Measurements from ENCODE around the gene IL12B.

The IL12B gene

DNA sequence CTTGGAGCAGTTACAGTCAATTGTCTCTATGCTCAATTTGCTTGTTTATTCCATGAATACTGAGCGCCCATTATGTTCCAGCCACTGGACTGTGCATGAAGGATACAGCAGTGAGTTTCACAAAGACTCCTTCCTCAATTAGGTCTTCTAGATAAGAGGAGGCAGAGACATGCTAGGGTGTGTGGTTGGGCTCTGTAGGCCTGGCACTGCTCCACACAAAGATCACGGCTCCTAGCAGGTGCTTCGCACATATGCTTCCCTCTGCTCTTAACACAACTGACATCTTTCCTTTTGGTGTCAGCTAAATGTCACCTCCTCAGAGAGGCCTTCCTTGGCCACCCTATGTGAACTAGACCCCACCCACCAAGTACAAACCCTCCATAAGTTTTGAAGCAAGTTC is 10.9 kb downstream of the IL12B start:
- in situ Hi-C loops (cut with MboI; ENCODE audit: low sequenced_read_pairs, unreplicated experiment), result loop anchor here (5.0 kb wide), 1 partner anchor 167 kb away; no protein-coding TSS in a partner anchor
- TF ChIP-seq, protein P1, sequence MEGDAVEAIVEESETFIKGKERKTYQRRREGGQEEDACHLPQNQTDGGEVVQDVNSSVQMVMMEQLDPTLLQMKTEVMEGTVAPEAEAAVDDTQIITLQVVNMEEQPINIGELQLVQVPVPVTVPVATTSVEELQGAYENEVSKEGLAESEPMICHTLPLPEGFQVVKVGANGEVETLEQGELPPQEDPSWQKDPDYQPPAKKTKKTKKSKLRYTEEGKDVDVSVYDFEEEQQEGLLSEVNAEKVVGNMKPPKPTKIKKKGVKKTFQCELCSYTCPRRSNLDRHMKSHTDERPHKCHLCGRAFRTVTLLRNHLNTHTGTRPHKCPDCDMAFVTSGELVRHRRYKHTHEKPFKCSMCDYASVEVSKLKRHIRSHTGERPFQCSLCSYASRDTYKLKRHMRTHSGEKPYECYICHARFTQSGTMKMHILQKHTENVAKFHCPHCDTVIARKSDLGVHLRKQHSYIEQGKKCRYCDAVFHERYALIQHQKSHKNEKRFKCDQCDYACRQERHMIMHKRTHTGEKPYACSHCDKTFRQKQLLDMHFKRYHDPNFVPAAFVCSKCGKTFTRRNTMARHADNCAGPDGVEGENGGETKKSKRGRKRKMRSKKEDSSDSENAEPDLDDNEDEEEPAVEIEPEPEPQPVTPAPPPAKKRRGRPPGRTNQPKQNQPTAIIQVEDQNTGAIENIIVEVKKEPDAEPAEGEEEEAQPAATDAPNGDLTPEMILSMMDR (IDR thresholded peaks at IDR 0.05; ENCODE audit: borderline replicate concordance, control extremely low read depth, extremely low read depth, insufficient read depth, missing control alignments), result no peak

DNA sequence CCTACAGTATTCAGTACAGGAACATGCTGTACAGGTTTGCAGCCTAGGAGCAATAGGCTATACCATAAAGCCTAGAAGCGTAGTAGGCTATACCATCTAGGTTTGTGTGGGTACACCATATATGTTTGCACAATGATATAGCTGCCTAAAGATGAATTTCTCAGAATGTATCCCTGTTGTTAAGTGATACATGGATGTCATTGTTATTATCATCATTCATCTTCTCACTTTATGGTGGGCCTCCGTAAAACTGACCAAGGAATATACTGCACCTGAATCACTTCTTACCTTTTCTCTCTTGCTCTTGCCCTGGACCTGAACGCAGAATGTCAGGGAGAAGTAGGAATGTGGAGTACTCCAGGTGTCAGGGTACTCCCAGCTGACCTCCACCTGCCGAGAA is 11.8 kb downstream of the IL12B start:
- in situ Hi-C loops (cut with MboI; ENCODE audit: low sequenced_read_pairs, unreplicated experiment), result loop anchor here (5.0 kb wide), 1 partner anchor 166 kb away; no protein-coding TSS in a partner anchor
- no peak for DNase-seq (ENCODE audit: low spot score)
- TF ChIP-seq, protein P1 (IDR thresholded peaks at IDR 0.05; ENCODE audit: borderline replicate concordance, control extremely low read depth, extremely low read depth, insufficient read depth, missing control alignments), result no peak

More for the DNA sequence above, 10.9 kb downstream of the IL12B start:
- no peak for DNase-seq (ENCODE audit: low spot score)

DNA sequence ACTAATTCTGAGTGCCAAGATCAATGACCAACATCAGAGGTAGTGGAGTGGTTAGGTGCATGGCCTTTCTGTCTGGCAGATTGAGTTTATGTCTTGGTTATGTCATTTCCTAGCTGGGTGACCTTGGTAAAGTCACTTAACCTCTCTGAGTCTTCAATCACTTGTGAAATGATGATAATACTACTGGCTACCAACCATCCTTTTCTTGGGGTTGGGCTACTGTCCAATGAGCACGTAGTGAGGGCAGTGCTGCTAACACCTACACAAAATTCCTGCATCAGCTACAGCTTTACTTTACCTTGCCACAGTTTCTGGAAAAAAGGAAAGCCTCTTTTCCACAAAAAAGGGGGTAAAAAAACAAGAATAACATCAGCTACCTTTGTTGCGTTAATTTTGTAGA is 12.4 kb downstream of the IL12B start:
- in situ Hi-C loops (cut with MboI; ENCODE audit: low sequenced_read_pairs, unreplicated experiment), result loop anchor here (5.0 kb wide), 1 partner anchor 166 kb away; no protein-coding TSS in a partner anchor
- no peak for DNase-seq (ENCODE audit: low spot score)
- TF ChIP-seq, protein P1 (IDR thresholded peaks at IDR 0.05; ENCODE audit: borderline replicate concordance, control extremely low read depth, extremely low read depth, insufficient read depth, missing control alignments), result no peak

DNA sequence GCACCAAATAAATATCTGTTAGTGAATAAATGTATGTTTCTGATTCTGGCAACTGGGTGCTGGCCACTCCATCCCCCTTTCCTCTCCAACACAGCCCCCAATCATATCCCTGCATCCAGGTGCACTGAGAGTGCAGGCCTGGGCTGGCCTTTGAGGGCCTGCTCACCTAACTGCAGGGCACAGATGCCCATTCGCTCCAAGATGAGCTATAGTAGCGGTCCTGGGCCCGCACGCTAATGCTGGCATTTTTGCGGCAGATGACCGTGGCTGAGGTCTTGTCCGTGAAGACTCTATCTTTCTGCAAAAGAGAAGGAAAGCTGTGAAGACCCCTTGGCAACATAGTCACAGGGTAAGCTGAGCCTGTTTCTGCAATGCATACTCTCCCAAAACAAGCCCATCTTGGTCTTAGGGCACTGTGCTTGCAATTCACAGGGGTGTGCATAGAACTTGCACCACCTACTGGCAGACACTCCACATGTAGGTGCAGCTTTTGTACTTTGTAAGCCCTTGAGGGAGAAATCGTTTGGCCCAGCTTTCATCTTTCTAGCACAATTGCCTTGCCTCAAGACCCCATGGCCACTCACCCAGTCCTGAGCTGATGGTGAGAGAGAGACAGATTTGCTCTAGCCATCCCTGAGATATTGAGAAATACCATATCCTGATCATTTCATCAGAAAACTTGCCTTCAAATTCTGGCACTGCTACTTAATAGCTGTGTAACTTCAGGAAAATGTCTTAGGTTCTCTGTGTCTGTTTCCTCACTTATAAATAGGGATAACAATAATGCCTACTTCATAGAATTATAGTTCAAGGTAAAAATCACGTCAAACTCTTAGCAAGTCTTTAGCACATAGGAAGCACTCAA is 13.5 kb downstream of the IL12B start:
- in situ Hi-C loops (cut with MboI; ENCODE audit: low sequenced_read_pairs, unreplicated experiment), result loop anchor here (5.0 kb wide), 1 partner anchor 164 kb away; no protein-coding TSS in a partner anchor
- DNase-seq (ENCODE audit: low spot score), result peak; percentile 51
- TF ChIP-seq, protein P1 (IDR thresholded peaks at IDR 0.05; ENCODE audit: borderline replicate concordance, control extremely low read depth, extremely low read depth, insufficient read depth, missing control alignments), result peak; percentile 61

DNA sequence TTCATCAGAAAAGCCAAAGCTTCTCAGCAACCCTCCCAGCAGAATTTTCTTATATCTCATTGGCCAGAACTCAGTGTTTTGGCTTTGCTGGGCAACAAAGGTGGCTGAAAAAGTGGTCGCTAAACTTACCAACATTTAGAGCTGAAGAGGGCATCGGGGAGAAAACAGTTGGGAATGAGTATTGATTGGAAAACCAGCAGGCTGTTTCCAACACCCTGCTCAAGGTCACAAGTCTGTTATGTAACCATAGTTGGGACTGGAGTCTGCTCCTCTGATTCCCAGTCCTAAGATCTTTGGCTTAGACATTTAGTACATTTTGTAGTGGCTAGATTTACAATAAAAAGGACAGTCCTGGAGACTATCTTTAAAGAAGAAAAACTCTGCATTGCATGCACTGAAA is 17.1 kb downstream of the IL12B start:
- DNase-seq (ENCODE audit: low spot score), result no peak
- in situ Hi-C loops (cut with MboI; ENCODE audit: low sequenced_read_pairs, unreplicated experiment), result no loop called here
- TF ChIP-seq, protein P1 (IDR thresholded peaks at IDR 0.05; ENCODE audit: borderline replicate concordance, control extremely low read depth, extremely low read depth, insufficient read depth, missing control alignments), result no peak

DNA sequence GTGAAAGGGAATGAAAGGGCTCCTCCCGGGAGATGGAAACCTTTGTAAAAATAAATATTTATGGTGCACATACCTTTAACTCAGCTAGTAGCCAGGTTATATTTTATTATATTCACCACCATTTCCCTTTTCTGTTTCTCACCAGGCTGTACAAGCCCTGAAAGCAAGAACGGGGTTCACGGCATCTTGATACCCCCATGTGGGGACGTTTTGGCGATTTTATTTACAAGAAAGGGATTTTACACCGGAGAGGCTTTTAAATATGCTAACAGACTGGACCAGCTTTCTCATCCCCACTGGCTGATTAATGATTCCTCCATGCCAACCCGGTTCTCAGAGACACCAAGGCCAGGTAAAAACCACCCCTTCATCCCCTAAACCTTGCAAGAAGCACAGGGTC is 19.2 kb downstream of the IL12B start:
- DNase-seq (ENCODE audit: low spot score), result no peak
- in situ Hi-C loops (cut with MboI; ENCODE audit: low sequenced_read_pairs, unreplicated experiment), result no loop called here
- TF ChIP-seq, protein P1 (IDR thresholded peaks at IDR 0.05; ENCODE audit: borderline replicate concordance, control extremely low read depth, extremely low read depth, insufficient read depth, missing control alignments), result no peak

Data from GM13976 (cell line).